GM12892 (cell line): ENCODE measurements around the gene HOXC6. TPM values are rescaled to one million over a fixed set of nuclear protein-coding genes. Genes with fewer than 3 reads are reported as not detected.

Experiments used
- DNase-seq: peaks from one replicate; pipeline ENCODE4 v3.0.0; 2011; ENCODE audit not compliant: insufficient read length
- FAIRE-seq: peaks from 2 replicates; lab custom pipeline; 2011; peaks lifted over from hg19 to GRCh38; lab: Jason Lieb, UNC
- POLR2A ChIP-seq: IDR thresholded peaks from 2 replicates; pipeline ENCODE4 v1.6.1; 2011; ENCODE audit warnings: low read depth, low read length, control low read depth
- POLR2AphosphoS5 ChIP-seq: IDR thresholded peaks from 2 replicates; pipeline ENCODE4 v1.6.1; 2011; ENCODE audit warnings: low read depth, low read length, control low read depth
- TAF1 ChIP-seq: IDR thresholded peaks from 2 replicates; pipeline ENCODE4 v1.6.1; 2011; ENCODE audit warnings: low read depth, mild to moderate bottlenecking, control low read depth, low read length, borderline replicate concordance
- polyA plus RNA-seq: library from polyadenylated mRNA; unstranded; fragments of >200 nt; gene quantifications from one replicate; pipeline ENCODE4 v1.2.1, GENCODE V29; 2012; ENCODE audit warnings: missing spikeins, inconsistent platforms; ENCODE audit not compliant: missing spikeins

The HOXC6 gene
- not detected for polyA plus RNA-seq

- DNase-seq (no peak), FAIRE-seq (peak; percentile 51)
- TF ChIP-seq POLR2AphosphoS5: no peak
- TF ChIP-seq TAF1: no peak
- TF ChIP-seq POLR2A: no peak
Measured at GRCh38 chr12:54028314-54029201, at the start of gene HOXC6. Gene HOXC6, plus strand, starts transcription at chr12:54028440. Its CDS starts 82 bp downstream, at chr12:54028522.

DNA sequence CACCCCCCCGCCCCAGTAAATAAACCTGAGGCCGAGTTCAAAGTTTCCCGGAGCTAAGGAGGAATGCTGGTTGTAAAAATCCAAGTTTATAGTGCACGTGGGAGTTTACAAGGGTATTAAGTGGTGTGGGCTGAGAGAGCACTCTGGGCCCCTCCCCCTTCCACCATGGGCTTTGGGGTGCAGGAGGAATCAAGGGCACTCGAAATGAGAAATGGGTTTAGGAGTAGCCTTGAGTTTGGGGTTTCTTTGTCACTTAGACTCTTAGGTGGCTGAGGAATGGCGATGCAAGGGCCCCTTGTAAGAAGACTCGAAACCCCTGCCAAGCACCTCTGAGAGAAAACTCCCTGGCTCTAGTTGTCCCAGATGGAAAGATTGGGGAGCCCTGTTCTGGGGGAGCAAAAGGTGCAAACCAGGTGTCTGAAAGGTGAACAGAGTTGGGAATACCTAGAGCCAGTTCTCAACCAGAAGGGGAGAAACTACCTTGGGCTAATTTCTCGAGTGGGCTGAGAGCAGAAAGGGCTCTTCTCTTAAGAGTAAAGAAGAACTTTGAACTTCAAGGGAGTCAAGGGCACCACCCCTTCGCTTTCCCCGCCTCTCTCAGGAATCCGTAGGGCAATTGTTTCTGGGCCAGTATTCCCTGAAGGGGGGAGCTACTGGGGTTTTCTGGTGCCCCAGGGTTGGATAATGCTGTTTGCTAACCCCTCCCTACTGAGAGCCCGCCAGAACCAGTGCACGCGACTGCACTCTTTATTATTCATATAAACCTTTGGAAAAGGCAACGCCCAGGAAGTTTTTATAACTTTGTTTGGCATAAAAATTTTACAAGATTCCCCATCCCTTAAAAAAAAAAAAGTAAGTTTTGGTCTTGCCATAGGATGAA is 49.5 kb upstream of the HOXC6 start:
- no peak for FAIRE-seq

DNA sequence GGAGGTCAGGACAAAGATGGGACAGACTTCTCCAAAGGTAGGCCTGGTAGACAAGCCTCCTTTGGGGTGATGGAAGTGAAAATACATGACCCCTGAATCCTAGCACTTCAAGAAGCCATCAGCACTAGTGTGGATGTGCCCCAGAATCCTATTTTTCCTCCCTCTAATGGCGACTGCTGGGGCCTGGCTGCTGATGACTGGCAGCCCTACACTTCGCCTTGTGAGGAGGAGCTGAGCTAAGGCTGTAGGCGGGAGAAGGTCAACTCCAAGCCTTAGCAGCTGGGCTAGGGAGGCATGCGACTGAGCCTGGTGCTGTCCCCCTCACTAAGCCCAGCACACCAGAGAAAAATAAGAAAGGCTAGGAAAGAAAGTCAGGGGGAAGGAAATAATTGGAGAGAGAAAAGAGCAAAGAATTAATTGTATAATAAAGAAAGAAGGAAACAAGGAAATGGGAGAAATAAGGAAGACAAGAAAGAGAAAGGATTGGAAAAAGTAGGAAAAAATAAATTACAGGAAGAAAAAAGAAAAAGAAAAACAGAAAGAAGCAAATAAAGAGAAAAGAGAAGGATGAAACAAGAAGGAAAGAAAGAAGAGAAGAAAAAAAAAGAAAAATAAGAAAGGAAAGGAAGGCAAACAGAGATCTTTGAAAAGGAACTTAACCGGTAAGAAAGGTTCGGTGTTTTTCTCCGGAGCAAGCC is 48.0 kb upstream of the HOXC6 start:
- FAIRE-seq: no peak
- TF ChIP-seq TAF1 (no peak), POLR2AphosphoS5 (no peak)
- DNase-seq: no peak

More for the DNA sequence above, 49.5 kb upstream of the HOXC6 start:
- TF ChIP-seq POLR2A (no peak), POLR2AphosphoS5 (no peak), TAF1 (no peak)
- no peak for DNase-seq

GRCh38 chr12:53980802-53981496 is 47.3 kb upstream of the HOXC6 start:
- peak; percentile 70 for FAIRE-seq
- no peak for TF ChIP-seq POLR2AphosphoS5
- TF ChIP-seq TAF1: no peak

DNA sequence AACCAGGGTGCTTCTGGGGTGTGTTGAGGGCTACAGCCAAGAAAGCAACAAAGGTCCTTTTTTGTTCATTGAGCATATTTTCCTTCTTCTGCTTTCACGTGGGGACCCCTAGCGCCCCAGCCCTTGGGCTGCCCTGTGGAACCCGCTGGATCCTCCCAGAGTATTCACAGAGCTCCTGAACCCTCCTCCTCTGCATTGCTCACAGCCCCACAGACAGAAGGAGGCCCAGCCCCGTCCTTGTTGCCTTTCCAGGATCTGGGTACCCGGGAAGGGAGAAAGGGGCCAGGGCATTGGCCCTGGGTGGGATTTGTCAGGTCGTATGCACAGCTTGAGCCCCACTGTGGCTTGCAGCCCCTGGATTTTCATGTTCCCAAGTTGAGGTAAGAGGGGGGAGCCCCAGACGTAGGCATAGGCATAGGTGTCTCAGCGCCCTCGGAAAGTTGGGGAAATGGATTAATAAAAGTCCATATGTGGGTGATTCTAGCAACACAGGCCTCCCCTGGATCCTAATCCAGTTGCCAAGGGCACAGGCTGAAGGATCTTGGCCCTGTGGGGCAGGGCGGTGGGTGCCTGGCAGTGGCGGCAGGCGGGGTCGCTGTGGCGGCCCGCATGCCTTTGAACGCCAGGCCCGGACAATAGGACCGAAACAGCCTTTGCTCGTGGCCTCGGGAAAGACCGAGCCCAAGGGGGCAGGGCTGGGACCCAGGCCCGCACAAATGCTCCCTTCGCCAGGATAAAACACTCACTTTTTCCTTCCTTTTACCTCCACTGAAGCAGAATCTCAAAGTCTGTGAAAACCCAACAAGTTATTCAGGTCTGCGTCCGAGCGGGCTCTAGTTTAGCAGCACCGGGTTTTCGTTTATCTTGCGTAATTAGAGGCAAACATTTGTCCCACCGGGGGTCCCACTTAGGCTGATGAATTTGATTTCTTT is 46.3 kb upstream of the HOXC6 start:
- no peak for FAIRE-seq
- TF ChIP-seq TAF1 (no peak), POLR2AphosphoS5 (no peak), POLR2A (no peak)
- no peak for DNase-seq

More at GRCh38 chr12:53980802-53981496, 47.3 kb upstream of the HOXC6 start:
- no peak for DNase-seq

- no peak for TF ChIP-seq TAF1
- TF ChIP-seq POLR2AphosphoS5: no peak
- TF ChIP-seq POLR2A: no peak
- no peak for DNase-seq
- no peak for FAIRE-seq
Measured at GRCh38 chr12:53982648-53983567, 45.3 kb upstream of the HOXC6 start.

- TF ChIP-seq TAF1 (no peak), POLR2AphosphoS5 (no peak)
- DNase-seq (no peak), FAIRE-seq (no peak)
Measured at GRCh38 chr12:53983568-53983949, 44.7 kb upstream of the HOXC6 start.

DNA sequence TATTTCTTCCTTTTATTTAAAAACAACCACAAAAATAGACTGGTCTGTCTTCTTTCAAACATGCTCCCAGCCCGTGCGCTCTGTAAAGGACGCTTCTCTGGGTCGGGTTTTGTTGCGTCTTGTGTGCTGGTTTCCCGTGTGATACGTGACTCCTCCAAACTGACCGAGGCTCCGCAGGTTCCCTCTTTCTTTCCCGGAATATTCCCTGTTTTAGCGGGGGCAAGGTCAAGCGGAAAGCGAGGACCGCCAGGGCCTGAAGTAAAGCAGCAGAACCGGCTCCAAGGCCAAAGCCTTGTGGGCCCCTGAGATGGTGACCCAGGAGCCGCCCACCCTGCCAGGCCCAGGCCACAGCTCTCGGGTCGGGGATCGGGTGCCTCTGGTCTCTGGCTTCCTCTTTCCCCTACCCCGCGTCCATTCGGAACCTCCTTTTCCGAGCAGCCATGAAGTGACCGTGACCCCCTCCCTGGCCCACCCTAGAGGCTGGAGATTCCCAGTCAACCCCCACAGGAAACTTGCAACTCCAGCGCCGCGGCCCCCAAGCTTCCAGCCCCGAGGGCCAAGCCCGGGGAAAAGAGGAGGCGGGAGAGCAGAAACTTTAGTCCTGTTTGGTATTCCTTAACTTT is 44.2 kb upstream of the HOXC6 start:
- TF ChIP-seq TAF1 (no peak), POLR2AphosphoS5 (no peak), POLR2A (no peak)
- DNase-seq (no peak), FAIRE-seq (no peak)

DNA sequence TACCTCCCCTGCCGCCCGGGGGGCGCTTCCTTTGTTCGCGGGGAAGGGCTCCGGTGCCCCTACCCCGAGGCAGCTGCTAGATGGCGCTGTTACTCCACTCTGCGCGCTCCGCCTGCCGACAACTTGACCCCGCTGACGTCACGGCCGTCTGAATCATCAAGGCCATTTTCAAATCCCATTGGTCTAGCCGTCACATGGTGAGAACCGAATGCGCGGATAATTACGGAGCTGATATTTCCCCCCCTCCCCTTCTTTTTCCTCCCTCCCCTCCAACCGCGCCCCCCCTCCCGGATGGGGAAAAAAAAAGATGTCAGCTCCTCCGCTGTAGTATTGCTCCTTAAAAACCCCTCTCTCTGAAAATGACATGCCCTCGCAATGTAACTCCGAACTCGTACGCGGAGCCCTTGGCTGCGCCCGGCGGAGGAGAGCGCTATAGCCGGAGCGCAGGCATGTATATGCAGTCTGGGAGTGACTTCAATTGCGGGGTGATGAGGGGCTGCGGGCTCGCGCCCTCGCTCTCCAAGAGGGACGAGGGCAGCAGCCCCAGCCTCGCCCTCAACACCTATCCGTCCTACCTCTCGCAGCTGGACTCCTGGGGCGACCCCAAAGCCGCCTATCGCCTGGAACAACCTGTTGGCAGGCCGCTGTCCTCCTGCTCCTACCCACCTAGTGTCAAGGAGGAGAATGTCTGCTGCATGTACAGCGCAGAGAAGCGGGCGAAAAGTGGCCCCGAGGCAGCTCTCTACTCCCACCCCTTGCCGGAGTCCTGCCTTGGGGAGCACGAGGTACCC is 43.1 kb upstream of the HOXC6 start, which contains the start of gene HOXC10:
Gene HOXC10 (plus strand): TSS at position 246 of the 791 bp plus-strand sequence. CDS start 114 bp downstream, at position 360.
- TF ChIP-seq POLR2AphosphoS5 (no peak), POLR2A (no peak), TAF1 (no peak)
- DNase-seq: peak; percentile 76
- FAIRE-seq: peak; percentile 87
